Upper lobe of right lung (tissue), 1 donor: ENCODE results near the gene HMGN5. TPM values are rescaled to one million over a fixed set of nuclear protein-coding genes. Genes with fewer than 3 reads are reported as not detected.

Experiments used
- ATAC-seq: fragments of 200-7000 bp; cut with Tn5 transposase; one replicate; pipeline ENCODE4 v1.9.1; 2020; ENCODE audit warnings: mild to moderate bottlenecking, moderate library complexity
- DNase-seq: peaks from one replicate; pipeline ENCODE4 v3.0.0-alpha.2; 2020
- H3K27ac ChIP-seq: fragments of 200-600 bp; one replicate; pipeline ENCODE4 v1.8.0; 2022
- H3K27me3 ChIP-seq: fragments of 200-600 bp; one replicate; pipeline ENCODE4 v1.8.0; 2022; ENCODE audit warnings: mild to moderate bottlenecking
- H3K36me3 ChIP-seq: fragments of 200-600 bp; one replicate; pipeline ENCODE4 v1.8.0; 2022
- H3K4me1 ChIP-seq: fragments of 200-600 bp; one replicate; pipeline ENCODE4 v1.8.0; 2022
- H3K4me3 ChIP-seq: fragments of 200-600 bp; one replicate; pipeline ENCODE4 v1.8.0; 2022; ENCODE audit warnings: mild to moderate bottlenecking
- H3K9me3 ChIP-seq: fragments of 200-600 bp; one replicate; pipeline ENCODE4 v1.8.0; 2022
- CTCF ChIP-seq: fragments of 200-600 bp; IDR thresholded peaks from one replicate; pipeline ENCODE4 v1.8.0; 2022; ENCODE audit warnings: antibody characterized with exemption
- intact Hi-C: fragments of 100-400 bp; cut with DNase I; formaldehyde crosslinking; loops from one replicate; pipeline ENCODE4 v1.11.0; 2022
- long read RNA-seq: library from polyadenylated mRNA; unstranded; transcript quantifications from one replicate; pipeline ENCODE4 v2.0.0, GENCODE V29; 2021
- total RNA-seq: library from RNA; stranded (reverse); fragmentation: NEBNext Ultra II Directional; extraction: Animal tissue kit (Norgen Biotek cat#: 25700); gene quantifications from one replicate; pipeline ENCODE4 v1.2.1, GENCODE V29; 2021
- donor health status: DM: no; HTN: yes; CAD: no; lungs with severe emphysema.

HMGN5 gene, protein sequence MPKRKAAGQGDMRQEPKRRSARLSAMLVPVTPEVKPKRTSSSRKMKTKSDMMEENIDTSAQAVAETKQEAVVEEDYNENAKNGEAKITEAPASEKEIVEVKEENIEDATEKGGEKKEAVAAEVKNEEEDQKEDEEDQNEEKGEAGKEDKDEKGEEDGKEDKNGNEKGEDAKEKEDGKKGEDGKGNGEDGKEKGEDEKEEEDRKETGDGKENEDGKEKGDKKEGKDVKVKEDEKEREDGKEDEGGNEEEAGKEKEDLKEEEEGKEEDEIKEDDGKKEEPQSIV
- 1.8 TPM for total RNA-seq
- long read RNA-seq, partial matches to known transcripts = 0 of 5 reads
- long read RNA-seq, other reads (novel, unspliced or antisense) = 2 of 5 reads

- DNase-seq (peak; percentile 88), ATAC-seq (peak; percentile 99)
- peak within 1 kb of the TSS; percentile 87 for H3K27ac ChIP-seq
- no peaks in the 10 kb centered on the region for H3K4me1 ChIP-seq
- peak within 1 kb of the TSS; percentile 63 for H3K4me3 ChIP-seq
- no peaks in the 10 kb centered on the region for H3K27me3 ChIP-seq
- no peaks in the 10 kb centered on the region for H3K9me3 ChIP-seq
- intact Hi-C loops = no loop called here
- no peak for TF ChIP-seq CTCF
- no peaks in the 10 kb centered on the region for H3K36me3 ChIP-seq
These were observed at the start of gene HMGN5, which contains the start of gene SH3BGRL for GRCh38 chrX:81201671-81202455. Gene HMGN5, minus strand, starts transcription at chrX:81201913. Its CDS starts 80,364 bp downstream, at chrX:81121549. Gene SH3BGRL, plus strand, starts transcription at chrX:81202102. Its CDS starts 99 bp downstream, at chrX:81202201.

- no peak for TF ChIP-seq CTCF
- intact Hi-C loops = no loop called here
- Histone ChIP-seq H3K36me3 (no peaks in the 10 kb centered on the region), H3K4me3 (no peak overlapping the region), H3K27ac (no peak overlapping the region), H3K27me3 (no peaks in the 10 kb centered on the region), H3K4me1 (no peaks in the 10 kb centered on the region), H3K9me3 (no peaks in the 10 kb centered on the region)
- no peak for ATAC-seq
- DNase-seq = no peak
These were observed 40.0 kb upstream of the HMGN5 start for GRCh38 chrX:81241753-81242152.

- intact Hi-C loops = no loop called here
- Histone ChIP-seq H3K9me3 (no peaks in the 10 kb centered on the region), H3K4me3 (no peak overlapping the region), H3K36me3 (no peaks in the 10 kb centered on the region), H3K4me1 (no peaks in the 10 kb centered on the region), H3K27me3 (no peaks in the 10 kb centered on the region), H3K27ac (no peak overlapping the region)
- DNase-seq (no peak), ATAC-seq (no peak)
- TF ChIP-seq CTCF = no peak
These were observed 39.1 kb upstream of the HMGN5 start for GRCh38 chrX:81240701-81241331.

- no peaks in the 10 kb centered on the region for H3K9me3 ChIP-seq
- H3K4me1 ChIP-seq = no peaks in the 10 kb centered on the region
These were observed 36.5 kb upstream of the HMGN5 start for GRCh38 chrX:81238166-81238565.

GRCh38 chrX:81237516-81237915 is 35.8 kb upstream of the HMGN5 start:
- ATAC-seq = no peak
- H3K4me1 ChIP-seq = no peaks in the 10 kb centered on the region
- H3K36me3 ChIP-seq = no peaks in the 10 kb centered on the region
- no peak overlapping the region for H3K4me3 ChIP-seq
- no peak for DNase-seq
- TF ChIP-seq CTCF = no peak
- no peaks in the 10 kb centered on the region for H3K9me3 ChIP-seq
- intact Hi-C loops = no loop called here
- no peak overlapping the region for H3K27ac ChIP-seq
- no peaks in the 10 kb centered on the region for H3K27me3 ChIP-seq

More at GRCh38 chrX:81238166-81238565, 36.5 kb upstream of the HMGN5 start:
- DNase-seq = no peak
- H3K27me3 ChIP-seq = no peaks in the 10 kb centered on the region
- TF ChIP-seq CTCF = no peak
- no peak overlapping the region for H3K27ac ChIP-seq
- H3K4me3 ChIP-seq = no peak overlapping the region
- no peaks in the 10 kb centered on the region for H3K36me3 ChIP-seq
- intact Hi-C loops = no loop called here
- no peak for ATAC-seq
